ENCODE measurements around the gene SQOR. TPM values are rescaled to one million over a fixed set of nuclear protein-coding genes. Genes with fewer than 3 reads are reported as not detected.

SQOR gene
- polyA plus RNA-seq, 2 of the 4 experiments (the other 2 are of a cell fraction), result 33.8 to 71.7 TPM

DNA sequence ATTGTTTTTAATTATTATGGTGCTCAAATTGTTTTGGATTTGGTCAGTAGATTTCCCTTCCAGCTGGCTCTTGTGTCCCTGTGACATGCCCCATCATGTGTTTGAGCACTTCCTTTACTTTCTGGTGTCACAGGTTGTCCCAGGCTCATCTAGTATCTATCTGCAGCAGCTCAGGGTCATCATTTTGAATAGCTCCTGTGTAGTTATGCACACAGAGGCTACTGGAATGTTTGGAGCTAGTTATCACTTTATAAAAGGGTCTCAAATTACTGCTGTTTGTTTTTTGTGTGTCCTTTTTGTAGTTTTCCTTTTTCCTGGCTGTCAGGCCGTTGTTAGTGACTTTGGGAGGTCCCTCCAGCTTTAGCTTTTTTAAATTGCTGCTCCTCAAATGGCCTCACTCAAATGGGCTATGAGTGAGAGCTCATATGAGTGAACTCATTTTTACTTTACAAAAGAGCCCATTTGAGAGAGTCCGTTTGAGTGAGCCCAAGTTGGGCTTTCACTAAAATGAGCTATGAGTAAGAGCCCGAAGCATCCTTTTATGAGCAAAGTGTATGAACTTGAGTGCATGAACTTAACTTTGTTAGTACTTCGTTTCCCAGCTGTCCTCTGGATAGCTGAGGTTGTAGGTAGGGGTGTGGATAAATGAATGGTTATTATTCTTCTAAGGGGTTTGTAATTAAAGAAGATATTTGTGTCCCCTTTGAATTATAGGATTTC is 43.8 kb downstream of the SQOR start (continued):
- TF ChIP-seq, protein P1, sequence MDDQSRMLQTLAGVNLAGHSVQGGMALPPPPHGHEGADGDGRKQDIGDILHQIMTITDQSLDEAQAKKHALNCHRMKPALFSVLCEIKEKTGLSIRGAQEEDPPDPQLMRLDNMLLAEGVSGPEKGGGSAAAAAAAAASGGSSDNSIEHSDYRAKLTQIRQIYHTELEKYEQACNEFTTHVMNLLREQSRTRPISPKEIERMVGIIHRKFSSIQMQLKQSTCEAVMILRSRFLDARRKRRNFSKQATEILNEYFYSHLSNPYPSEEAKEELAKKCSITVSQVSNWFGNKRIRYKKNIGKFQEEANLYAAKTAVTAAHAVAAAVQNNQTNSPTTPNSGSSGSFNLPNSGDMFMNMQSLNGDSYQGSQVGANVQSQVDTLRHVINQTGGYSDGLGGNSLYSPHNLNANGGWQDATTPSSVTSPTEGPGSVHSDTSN (IDR thresholded peaks at IDR 0.05), result no peak
- TF ChIP-seq ZFP36 (IDR thresholded peaks at IDR 0.05; ENCODE audit: borderline replicate concordance, partially characterized antibody) (no peak), NPAS2 (CRISPR knock-in tag; IDR thresholded peaks at IDR 0.05; ENCODE audit: borderline replicate concordance) (no peak), EP300 (IDR thresholded peaks at IDR 0.05) (no peak), POLR2AphosphoS2 (conservative IDR thresholded peaks at IDR 0.05; ENCODE audit: low read length) (no peak), EHF (CRISPR knock-in tag; IDR thresholded peaks at IDR 0.05) (no peak)

DNA sequence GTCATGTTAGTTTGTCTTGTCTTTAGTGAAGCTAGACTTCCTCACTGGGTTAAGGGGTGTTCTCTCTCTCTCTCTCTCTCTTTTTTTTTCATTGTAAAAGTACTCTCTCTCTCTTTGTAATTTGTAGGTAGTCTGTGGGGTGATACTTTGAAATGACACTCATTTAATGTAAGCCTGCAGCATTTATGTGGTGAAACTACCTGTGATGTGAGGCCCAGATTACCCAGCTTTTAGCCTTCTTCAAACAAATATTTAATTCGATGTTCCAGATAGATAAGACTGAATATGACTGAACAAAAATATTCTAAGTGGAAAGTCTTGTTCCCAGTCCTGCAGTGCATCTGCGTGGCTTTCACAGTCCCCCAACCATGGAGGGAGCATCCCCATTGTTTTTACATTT is 49.7 kb downstream of the SQOR start:
- 70% methylated on average over 2 of the region's 2 CpGs for WGBS (ENCODE audit: missing lambda C conversion rate)
- no peak for TF ChIP-seq NPAS2 (CRISPR knock-in tag; IDR thresholded peaks at IDR 0.05; ENCODE audit: borderline replicate concordance)
- no peak for TF ChIP-seq TP53 (CRISPR knock-in tag; IDR thresholded peaks at IDR 0.05)
- TF ChIP-seq, protein P2, sequence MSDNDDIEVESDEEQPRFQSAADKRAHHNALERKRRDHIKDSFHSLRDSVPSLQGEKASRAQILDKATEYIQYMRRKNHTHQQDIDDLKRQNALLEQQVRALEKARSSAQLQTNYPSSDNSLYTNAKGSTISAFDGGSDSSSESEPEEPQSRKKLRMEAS (IDR thresholded peaks at IDR 0.05), result no peak
- TF ChIP-seq SREBF2 (IDR thresholded peaks at IDR 0.05), result no peak
- no peak for TF ChIP-seq ZC3H11A (IDR thresholded peaks at IDR 0.05)
- TF ChIP-seq, protein P3, sequence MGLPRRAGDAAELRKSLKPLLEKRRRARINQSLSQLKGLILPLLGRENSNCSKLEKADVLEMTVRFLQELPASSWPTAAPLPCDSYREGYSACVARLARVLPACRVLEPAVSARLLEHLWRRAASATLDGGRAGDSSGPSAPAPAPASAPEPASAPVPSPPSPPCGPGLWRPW (IDR thresholded peaks at IDR 0.05), result no peak
- no peak for TF ChIP-seq PHF8 (IDR thresholded peaks at IDR 0.05; ENCODE audit: borderline replicate concordance, low read depth)
- no peak for TF ChIP-seq ESRRA (IDR thresholded peaks at IDR 0.05; ENCODE audit: borderline replicate concordance, low read length)
- no peak for TF ChIP-seq MYC (IDR thresholded peaks at IDR 0.05; ENCODE audit: borderline replicate concordance, low read length)
- no peak for TF ChIP-seq MAZ (IDR thresholded peaks at IDR 0.05; ENCODE audit: borderline replicate concordance, low read depth, low read length)
- TF ChIP-seq CHD4 (IDR thresholded peaks at IDR 0.05; ENCODE audit: borderline replicate concordance), result no peak
- DNase-seq (ENCODE audit: low read depth in 1 of 2, low spot score in 1 of 2) (no peak), ATAC-seq (no peak), FAIRE-seq (no peak)
- H3K4me2 ChIP-seq, result no peak overlapping the region
- no peaks in the 10 kb centered on the region for H3K4me1 ChIP-seq
- H3K4me3 ChIP-seq, result no peak overlapping the region
- POLR2A ChIA-PET, result no interaction called here
- H3K9me3 ChIP-seq, result no peaks in the 10 kb centered on the region
- CTCF ChIA-PET, result interaction anchor here (0.9 to 2.3 kb wide), 2 partner anchors 11 to 21 kb away, joined by 4 to 9 read pairs; no protein-coding TSS in a partner anchor
- no peak overlapping the region for H3K27ac ChIP-seq

DNA sequence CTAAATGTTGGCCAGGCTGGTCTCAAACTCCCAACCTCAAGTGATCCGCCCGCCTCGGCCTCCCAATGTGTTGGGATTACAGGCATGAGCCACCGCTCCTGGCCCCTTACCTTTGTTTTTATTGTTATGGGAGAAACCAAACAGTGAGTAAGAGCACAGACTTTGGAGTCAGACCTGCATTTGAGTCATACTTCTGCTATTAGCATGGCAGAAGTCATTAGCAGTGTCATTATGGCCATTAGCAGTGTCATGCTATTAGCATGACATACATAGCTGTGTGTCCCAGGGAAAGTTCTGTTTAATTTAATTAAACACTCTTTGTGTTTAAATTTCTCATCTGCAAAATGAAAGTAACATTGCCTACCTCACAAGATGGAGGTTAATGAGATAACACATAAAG is 54.8 kb downstream of the SQOR start:
- ChIA-PET POLR2A (no interaction called here), CTCF (no interaction called here)
- WGBS (ENCODE audit: missing lambda C conversion rate), result 85% methylated on average over 4 of the region's 4 CpGs
- TF ChIP-seq HOXB5 (CRISPR knock-in tag; IDR thresholded peaks at IDR 0.05), result no peak
- no peak for TF ChIP-seq KDM1A (IDR thresholded peaks at IDR 0.05; ENCODE audit: low read depth)
- no peak for TF ChIP-seq TP53 (CRISPR knock-in tag; IDR thresholded peaks at IDR 0.05)
- no peak for TF ChIP-seq RCOR1 (IDR thresholded peaks at IDR 0.05; ENCODE audit: low read depth, low read length)
- TF ChIP-seq, protein P4, sequence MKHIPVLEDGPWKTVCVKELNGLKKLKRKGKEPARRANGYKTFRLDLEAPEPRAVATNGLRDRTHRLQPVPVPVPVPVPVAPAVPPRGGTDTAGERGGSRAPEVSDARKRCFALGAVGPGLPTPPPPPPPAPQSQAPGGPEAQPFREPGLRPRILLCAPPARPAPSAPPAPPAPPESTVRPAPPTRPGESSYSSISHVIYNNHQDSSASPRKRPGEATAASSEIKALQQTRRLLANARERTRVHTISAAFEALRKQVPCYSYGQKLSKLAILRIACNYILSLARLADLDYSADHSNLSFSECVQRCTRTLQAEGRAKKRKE (CRISPR knock-in tag; IDR thresholded peaks at IDR 0.05; ENCODE audit: low read depth), result no peak
- TF ChIP-seq EHF (CRISPR knock-in tag; IDR thresholded peaks at IDR 0.05), result no peak
- TF ChIP-seq EHMT2 (IDR thresholded peaks at IDR 0.05; ENCODE audit: low read depth), result no peak
- no peak for TF ChIP-seq SREBF2 (IDR thresholded peaks at IDR 0.05)
- no peak for TF ChIP-seq PHF8 (IDR thresholded peaks at IDR 0.05; ENCODE audit: borderline replicate concordance, low read depth)
- TF ChIP-seq ZNF302 (CRISPR knock-in tag; IDR thresholded peaks at IDR 0.05), result no peak
- no peak for TF ChIP-seq HOXA7 (CRISPR knock-in tag; IDR thresholded peaks at IDR 0.05)
- TF ChIP-seq POLR2A (IDR thresholded peaks at IDR 0.05; ENCODE audit: low read length), result no peak
- TF ChIP-seq, protein P5, sequence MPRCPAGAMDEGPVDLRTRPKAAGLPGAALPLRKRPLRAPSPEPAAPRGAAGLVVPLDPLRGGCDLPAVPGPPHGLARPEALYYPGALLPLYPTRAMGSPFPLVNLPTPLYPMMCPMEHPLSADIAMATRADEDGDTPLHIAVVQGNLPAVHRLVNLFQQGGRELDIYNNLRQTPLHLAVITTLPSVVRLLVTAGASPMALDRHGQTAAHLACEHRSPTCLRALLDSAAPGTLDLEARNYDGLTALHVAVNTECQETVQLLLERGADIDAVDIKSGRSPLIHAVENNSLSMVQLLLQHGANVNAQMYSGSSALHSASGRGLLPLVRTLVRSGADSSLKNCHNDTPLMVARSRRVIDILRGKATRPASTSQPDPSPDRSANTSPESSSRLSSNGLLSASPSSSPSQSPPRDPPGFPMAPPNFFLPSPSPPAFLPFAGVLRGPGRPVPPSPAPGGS (IDR thresholded peaks at IDR 0.05), result no peak
- TF ChIP-seq RFX5 (IDR thresholded peaks at IDR 0.05), result no peak
- Histone ChIP-seq H3K4me1 (no peaks in the 10 kb centered on the region), H3K4me2 (no peak overlapping the region), H3K9me3 (no peaks in the 10 kb centered on the region), H3K27ac (no peak overlapping the region), H3K4me3 (no peak overlapping the region)
- no peak for DNase-seq (ENCODE audit: low read depth in 1 of 2, low spot score in 1 of 2)
- ATAC-seq, result no peak
- no peak for FAIRE-seq
